ENCODE measurements around the gene YTHDF1. TPM values are rescaled to one million over a fixed set of nuclear protein-coding genes. Genes with fewer than 3 reads are reported as not detected.

The YTHDF1 gene
- total and polyA plus RNA-seq, 8 donors, result 11.1 to 24.0 (median 15.9) TPM

DNA sequence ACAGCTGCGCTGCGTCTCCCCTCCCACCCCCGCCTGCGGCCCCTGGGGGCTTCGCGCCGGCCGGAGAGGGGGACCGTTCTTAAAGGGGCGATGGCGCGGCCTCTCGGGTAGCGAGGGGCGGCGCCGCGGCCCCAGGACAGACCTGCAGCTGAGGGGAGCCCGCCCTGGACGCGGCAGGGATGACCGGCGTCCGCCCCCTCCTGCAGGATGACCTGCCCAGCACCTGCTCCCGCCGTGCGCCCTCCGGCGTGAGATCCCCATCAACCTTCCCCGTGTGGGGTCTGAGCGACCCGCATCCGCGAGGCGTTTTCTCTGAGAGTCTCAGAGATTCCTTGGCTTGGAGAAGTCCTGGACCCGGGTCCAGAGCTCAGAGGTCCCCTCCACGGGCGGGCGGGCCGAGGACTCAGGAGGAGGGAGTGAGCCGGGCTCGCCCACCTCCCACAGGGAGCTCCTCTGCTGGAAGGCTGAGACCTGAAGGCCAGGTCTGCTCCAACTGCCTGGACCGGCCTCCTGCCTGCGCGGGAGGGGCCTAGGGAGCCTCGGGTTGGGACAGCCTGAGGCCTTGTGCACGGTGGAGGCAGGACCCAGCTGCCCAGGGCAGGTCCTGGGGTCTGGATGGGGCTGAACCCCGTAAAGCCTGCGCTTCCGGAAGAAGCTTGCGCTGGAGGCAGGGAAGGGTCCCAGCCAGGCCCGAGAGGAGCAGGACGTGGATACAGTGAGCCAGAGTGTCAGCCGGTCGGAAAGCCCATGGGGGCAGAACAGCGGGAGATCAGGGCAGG, 38.9 kb upstream of the YTHDF1 start:
- FAIRE-seq, result no peak
- H3K4me3 ChIP-seq, result no peak overlapping the region
- 6 to 10% methylated on average over 37 to 56 of the region's 56 CpGs for WGBS, 2 donors

DNA sequence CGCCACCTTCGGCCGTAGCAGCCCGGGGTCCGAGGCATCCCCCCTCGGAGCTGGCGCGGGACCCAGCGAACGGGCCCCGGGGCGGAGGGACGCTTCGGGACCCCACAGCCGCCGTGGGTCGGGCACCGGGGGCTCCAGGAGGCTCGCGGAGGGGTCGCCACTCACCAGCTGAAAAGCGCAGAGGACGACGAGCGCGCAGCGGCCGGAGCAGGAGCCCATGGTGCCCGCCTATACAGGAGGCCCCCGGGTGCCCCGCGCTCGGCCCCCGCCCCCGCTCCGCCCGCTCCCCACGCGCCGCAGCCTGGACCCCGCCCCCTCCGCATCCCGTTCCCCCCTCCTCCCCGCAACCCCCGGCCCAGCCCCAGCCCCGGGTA, 38.3 kb upstream of the YTHDF1 start, which contains the start of gene NKAIN4:
NKAIN4 (minus strand) TSS at position 232 of the 374 bp plus-strand sequence; CDS start at position 219, 13 bp downstream.
- peak within 1 kb of the TSS in 2 of 4 donors; percentile 13 to 31 for H3K4me3 ChIP-seq
- DNase-seq (no peak), FAIRE-seq (no peak), ATAC-seq (no peak)
- no peak within 1 kb of the TSS for H3K27ac ChIP-seq
- peaks cover 0 to 8% (median 0%) of the 10 kb centered on the region in 3 donors for H3K4me1 ChIP-seq
- 1 to 2% methylated on average over 35 to 45 of the region's 46 CpGs for WGBS, 2 donors
- H3K27me3 ChIP-seq, result peaks cover 0 to 24% (median 10%) of the 10 kb centered on the region in 4 donors
- H3K9me3 ChIP-seq, result no peaks in the 10 kb centered on the region
- TF ChIP-seq, protein P1, sequence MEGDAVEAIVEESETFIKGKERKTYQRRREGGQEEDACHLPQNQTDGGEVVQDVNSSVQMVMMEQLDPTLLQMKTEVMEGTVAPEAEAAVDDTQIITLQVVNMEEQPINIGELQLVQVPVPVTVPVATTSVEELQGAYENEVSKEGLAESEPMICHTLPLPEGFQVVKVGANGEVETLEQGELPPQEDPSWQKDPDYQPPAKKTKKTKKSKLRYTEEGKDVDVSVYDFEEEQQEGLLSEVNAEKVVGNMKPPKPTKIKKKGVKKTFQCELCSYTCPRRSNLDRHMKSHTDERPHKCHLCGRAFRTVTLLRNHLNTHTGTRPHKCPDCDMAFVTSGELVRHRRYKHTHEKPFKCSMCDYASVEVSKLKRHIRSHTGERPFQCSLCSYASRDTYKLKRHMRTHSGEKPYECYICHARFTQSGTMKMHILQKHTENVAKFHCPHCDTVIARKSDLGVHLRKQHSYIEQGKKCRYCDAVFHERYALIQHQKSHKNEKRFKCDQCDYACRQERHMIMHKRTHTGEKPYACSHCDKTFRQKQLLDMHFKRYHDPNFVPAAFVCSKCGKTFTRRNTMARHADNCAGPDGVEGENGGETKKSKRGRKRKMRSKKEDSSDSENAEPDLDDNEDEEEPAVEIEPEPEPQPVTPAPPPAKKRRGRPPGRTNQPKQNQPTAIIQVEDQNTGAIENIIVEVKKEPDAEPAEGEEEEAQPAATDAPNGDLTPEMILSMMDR (IDR thresholded peaks at IDR 0.05), result no peak
- intact Hi-C loops (cut with DNase I), result no loop called here
- no peaks in the 10 kb centered on the region for H3K36me3 ChIP-seq

More for the DNA sequence above, 38.9 kb upstream of the YTHDF1 start:
- H3K4me1 ChIP-seq, result peaks cover 0 to 8% (median 0%) of the 10 kb centered on the region in 3 donors
- H3K9me3 ChIP-seq, result no peaks in the 10 kb centered on the region
- H3K27ac ChIP-seq, result no peak overlapping the region
- H3K36me3 ChIP-seq, result no peaks in the 10 kb centered on the region
- peaks cover 0 to 24% (median 10%) of the 10 kb centered on the region in 4 donors for H3K27me3 ChIP-seq
- TF ChIP-seq, protein P1 (IDR thresholded peaks at IDR 0.05), result no peak
- no peak for ATAC-seq
- intact Hi-C loops (cut with DNase I), result no loop called here
- DNase-seq, result no peak

DNA sequence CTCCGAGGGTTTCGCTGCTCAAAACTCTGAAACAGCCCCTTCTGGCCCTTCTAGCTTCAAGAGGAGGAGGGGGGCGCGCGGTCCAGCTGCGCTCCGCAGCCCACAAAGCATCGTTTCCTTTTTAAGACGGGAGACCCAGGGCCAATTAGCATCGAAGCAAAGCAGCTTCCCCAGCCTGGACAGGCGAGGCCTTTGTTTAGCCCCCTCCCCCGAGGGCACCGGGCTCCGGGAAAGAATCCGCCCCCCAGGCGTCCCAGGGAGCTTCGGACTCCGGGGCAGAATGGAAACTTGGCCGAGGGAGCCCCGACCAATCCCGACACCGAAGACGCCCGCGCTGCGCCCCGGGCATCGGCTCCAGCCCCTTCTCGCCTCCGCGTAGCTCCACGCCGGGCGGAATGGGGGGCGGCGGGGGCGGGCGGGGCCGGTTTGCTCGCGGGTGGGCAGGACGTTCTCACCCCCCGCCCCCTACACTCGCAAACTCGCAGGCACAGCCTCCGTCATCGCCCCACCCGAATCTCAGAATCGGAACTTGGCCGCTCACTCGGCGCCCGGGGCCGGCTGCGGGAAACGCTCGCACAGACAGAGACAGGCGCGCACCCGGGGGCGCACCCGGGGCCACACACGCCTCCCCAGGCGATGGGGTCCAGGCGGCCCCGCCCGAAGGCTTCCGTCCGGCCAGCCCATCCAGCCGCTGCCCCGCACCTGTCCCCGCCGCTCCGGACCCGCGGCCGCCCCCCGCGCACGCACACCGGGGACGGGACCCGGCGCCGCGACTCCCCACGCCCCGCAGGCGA, 37.7 kb upstream of the YTHDF1 start:
- Histone ChIP-seq H3K27me3 (peaks cover 0 to 24% (median 10%) of the 10 kb centered on the region in 4 donors), H3K4me1 (peaks cover 0 to 8% (median 0%) of the 10 kb centered on the region in 3 donors), H3K36me3 (no peaks in the 10 kb centered on the region), H3K9me3 (no peaks in the 10 kb centered on the region), H3K27ac (no peak overlapping the region), H3K4me3 (peak overlapping the region in 2 of 4 donors; percentile 13 to 31)
- intact Hi-C loops (cut with DNase I), result no loop called here
- FAIRE-seq (no peak), DNase-seq (no peak), ATAC-seq (no peak)
- WGBS, 2 donors, result 1% methylated on average over 70 to 89 of the region's 89 CpGs
- TF ChIP-seq, protein P1 (IDR thresholded peaks at IDR 0.05), result no peak

DNA sequence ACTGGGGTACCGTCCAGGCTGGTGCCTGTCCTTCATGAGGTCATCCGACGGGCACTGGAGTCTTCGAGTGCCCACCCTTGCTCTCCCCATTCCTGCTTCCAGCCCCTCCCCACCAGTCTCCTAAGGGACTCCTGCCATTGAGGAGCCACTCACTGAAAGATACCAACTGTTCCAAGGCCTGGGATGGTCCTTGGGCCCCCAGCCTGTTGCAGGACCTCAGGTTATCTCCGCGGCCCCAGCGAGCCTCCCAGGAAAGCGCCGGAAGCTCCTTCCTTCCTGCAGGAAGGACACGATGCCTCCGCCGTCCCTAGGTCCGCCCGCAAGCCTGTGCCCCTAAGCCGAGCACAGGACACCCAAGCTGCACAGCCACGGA, 37.1 kb upstream of the YTHDF1 start:
- WGBS, 2 donors, result 10 to 14% methylated on average over 16 of the region's 16 CpGs
- Histone ChIP-seq H3K4me1 (peaks cover 0 to 8% (median 0%) of the 10 kb centered on the region in 3 donors), H3K4me3 (no peak overlapping the region), H3K27ac (no peak overlapping the region), H3K9me3 (no peaks in the 10 kb centered on the region), H3K27me3 (peaks cover 0 to 26% (median 10%) of the 10 kb centered on the region in 4 donors), H3K36me3 (no peaks in the 10 kb centered on the region)
- TF ChIP-seq, protein P1 (IDR thresholded peaks at IDR 0.05), result no peak
- intact Hi-C loops (cut with DNase I), result no loop called here
- no peak for ATAC-seq
- no peak for DNase-seq
- FAIRE-seq, result no peak
